B cell (primary cell): ENCODE results near the gene GGT6.

Experiments
- CTCF ChIP-seq: fragments of 200-600 bp; IDR thresholded peaks from one replicate; pipeline ENCODE4 v1.8.0; 2022; ENCODE audit warnings: antibody characterized with exemption, mild to moderate bottlenecking
- EZH2 ChIP-seq: IDR thresholded peaks from 2 replicates; pipeline ENCODE4 v1.6.1; 2012; ENCODE audit warnings: borderline replicate concordance, low read depth, mild to moderate bottlenecking, moderate library complexity, low read length; ENCODE audit not compliant: insufficient read depth, poor library complexity, severe bottlenecking

- no peak for TF ChIP-seq CTCF
- no peak for TF ChIP-seq EZH2
These were observed 8.4 kb downstream of the GGT6 start for GRCh38 chr17:4551796-4552525.
